HEK293 (cell line): Measurements from ENCODE around the gene SSMEM1.
A peak's percentile ranks its signal among the peaks of the same experiment; 100 is the strongest.

Experiments
- CTCF ChIA-PET: fragments of 350-600 bp; formaldehyde crosslinking; extraction: SDS; loops from one replicate; lab custom pipeline; 2021; ENCODE audit warnings: antibody characterized with exemption; lab: Yijun Ruan, JAX
- POLR2A ChIA-PET: fragments of 300-600 bp; formaldehyde crosslinking; extraction: SDS; loops from one replicate; lab custom pipeline; 2020; ENCODE audit warnings: antibody characterized with exemption, inconsistent platforms; lab: Yijun Ruan, JAX
- H3K27ac ChIP-seq: fragments of 200-500 bp; sonication (Bioruptor generic); 2 replicates; pipeline ENCODE4 v1.5.1; 2014; ENCODE audit warnings: low read depth, low read length, control low read depth, inconsistent platforms; ENCODE audit errors: extremely low read depth
- H3K36me3 ChIP-seq, 2 experiments: fragments of 200-500 bp in 1 of 2; sonication (Bioruptor generic) in 1 of 2; 1 replicate in 1 of 2; 2 replicates in 1 of 2; pipeline ENCODE4 v1.5.1; 2014 to 2017; ENCODE audit warnings: inconsistent platforms in 2 of 2, low read length in 2 of 2; ENCODE audit not compliant: control insufficient read depth in 2 of 2, insufficient read depth in 1 of 2
- H3K4me1 ChIP-seq: fragments of 200-500 bp; sonication (Bioruptor generic); 2 replicates; pipeline ENCODE4 v1.5.1; 2014; ENCODE audit warnings: mild to moderate bottlenecking, low read length, inconsistent platforms; ENCODE audit not compliant: control insufficient read depth, insufficient read depth
- H3K4me3 ChIP-seq: 2 replicates; pipeline ENCODE4 v1.5.1; 2011; ENCODE audit warnings: low read depth, mild to moderate bottlenecking, control low read depth, low read length, moderate library complexity
- H3K9me3 ChIP-seq: fragments of 200-500 bp; sonication (Bioruptor generic); 2 replicates; pipeline ENCODE4 v1.5.1; 2014; ENCODE audit warnings: low read depth, low read length, inconsistent platforms; ENCODE audit not compliant: control insufficient read depth, insufficient read depth
- IKZF3 ChIP-seq: fragments of 450-650 bp; IDR thresholded peaks from 2 replicates; pipeline ENCODE4 v1.5.0; 2018; ENCODE audit warnings: missing biosample characterization, mild to moderate bottlenecking, missing genetic modification characterization, moderate library complexity
- KLF8 ChIP-seq: fragments of 450-650 bp; formaldehyde crosslinking; IDR thresholded peaks from 2 replicates; pipeline ENCODE4 v1.5.1; 2016; ENCODE audit warnings: missing biosample characterization, missing genetic modification characterization
- KLF9 ChIP-seq: fragments of 450-650 bp; formaldehyde crosslinking; IDR thresholded peaks from 2 replicates; pipeline ENCODE4 v1.5.1; 2016; ENCODE audit warnings: missing biosample characterization, missing genetic modification characterization, low read depth
- MZF1 ChIP-seq: fragments of 450-650 bp; formaldehyde crosslinking; IDR thresholded peaks from 2 replicates; pipeline ENCODE4 v1.5.1; 2017; ENCODE audit warnings: missing biosample characterization, missing genetic modification characterization, borderline replicate concordance
- SCRT2 ChIP-seq: fragments of 450-650 bp; formaldehyde crosslinking; IDR thresholded peaks from 2 replicates; pipeline ENCODE4 v1.5.1; 2016; ENCODE audit warnings: missing biosample characterization, missing genetic modification characterization
- SP2 ChIP-seq: fragments of 450-650 bp; formaldehyde crosslinking; IDR thresholded peaks from 2 replicates; pipeline ENCODE4 v1.5.1; 2016; ENCODE audit warnings: missing biosample characterization, missing genetic modification characterization
- WT1 ChIP-seq: fragments of 450-650 bp; formaldehyde crosslinking; IDR thresholded peaks from 2 replicates; pipeline ENCODE4 v1.5.1; 2016; ENCODE audit warnings: missing biosample characterization, missing genetic modification characterization
- ZBTB8A ChIP-seq: fragments of 450-650 bp; formaldehyde crosslinking; IDR thresholded peaks from 2 replicates; pipeline ENCODE4 v1.5.1; 2016; ENCODE audit warnings: missing biosample characterization, missing genetic modification characterization
- ZEB2 ChIP-seq: fragments of 450-650 bp; formaldehyde crosslinking; IDR thresholded peaks from 2 replicates; pipeline ENCODE4 v1.5.1; 2016; ENCODE audit warnings: missing biosample characterization, missing genetic modification characterization
- ZFP69B ChIP-seq: fragments of 450-650 bp; formaldehyde crosslinking; IDR thresholded peaks from 2 replicates; pipeline ENCODE4 v1.5.1; 2016; ENCODE audit warnings: missing biosample characterization, missing genetic modification characterization
- ZNF132 ChIP-seq: fragments of 450-650 bp; formaldehyde crosslinking; IDR thresholded peaks from 2 replicates; pipeline ENCODE4 v1.5.1; 2017; ENCODE audit warnings: missing biosample characterization, missing genetic modification characterization, borderline replicate concordance
- ZNF169 ChIP-seq: fragments of 450-650 bp; formaldehyde crosslinking; IDR thresholded peaks from 2 replicates; pipeline ENCODE4 v1.5.1; 2016; ENCODE audit warnings: missing biosample characterization, missing genetic modification characterization
- ZNF202 ChIP-seq: fragments of 450-650 bp; formaldehyde crosslinking; IDR thresholded peaks from 2 replicates; pipeline ENCODE4 v1.5.1; 2016; ENCODE audit warnings: missing biosample characterization, missing genetic modification characterization, borderline replicate concordance
- ZNF211 ChIP-seq: fragments of 450-650 bp; formaldehyde crosslinking; IDR thresholded peaks from 2 replicates; pipeline ENCODE4 v1.5.1; 2016; ENCODE audit warnings: low read depth, missing biosample characterization, missing genetic modification characterization
- ZNF521 ChIP-seq: fragments of 450-650 bp; formaldehyde crosslinking; IDR thresholded peaks from 2 replicates; pipeline ENCODE4 v1.5.1; 2017; ENCODE audit warnings: missing biosample characterization, mild to moderate bottlenecking, missing genetic modification characterization
- ZNF670 ChIP-seq: fragments of 450-650 bp; formaldehyde crosslinking; IDR thresholded peaks from 2 replicates; pipeline ENCODE4 v1.5.1; 2016; ENCODE audit warnings: missing biosample characterization, missing genetic modification characterization, low read depth
- TF ChIP-seq, protein P1 (sequence below): fragments of 450-650 bp; formaldehyde crosslinking; optimal IDR thresholded peaks from 2 replicates; pipeline ENCODE3; 2016; ENCODE audit warnings: missing biosample characterization, mild to moderate bottlenecking, missing genetic modification characterization
- TF ChIP-seq, protein P2 (sequence below): fragments of 450-650 bp; formaldehyde crosslinking; IDR thresholded peaks from 2 replicates; pipeline ENCODE4 v1.5.1; 2016; ENCODE audit warnings: missing biosample characterization, missing genetic modification characterization
- TF ChIP-seq, protein P3 (sequence below): fragments of 450-650 bp; formaldehyde crosslinking; conservative IDR thresholded peaks from 2 replicates; pipeline ENCODE4 v1.5.1; 2016; ENCODE audit warnings: low read depth, missing biosample characterization, missing genetic modification characterization
- TF ChIP-seq, protein P4 (sequence below): fragments of 450-650 bp; IDR thresholded peaks from 2 replicates; pipeline ENCODE4 v1.5.1; 2018; ENCODE audit warnings: missing biosample characterization, missing genetic modification characterization
- TF ChIP-seq, protein P5 (sequence below): fragments of 450-650 bp; formaldehyde crosslinking; IDR thresholded peaks from 2 replicates; pipeline ENCODE4 v1.5.1; 2017; ENCODE audit warnings: missing biosample characterization, missing genetic modification characterization

SSMEM1 gene

DNA sequence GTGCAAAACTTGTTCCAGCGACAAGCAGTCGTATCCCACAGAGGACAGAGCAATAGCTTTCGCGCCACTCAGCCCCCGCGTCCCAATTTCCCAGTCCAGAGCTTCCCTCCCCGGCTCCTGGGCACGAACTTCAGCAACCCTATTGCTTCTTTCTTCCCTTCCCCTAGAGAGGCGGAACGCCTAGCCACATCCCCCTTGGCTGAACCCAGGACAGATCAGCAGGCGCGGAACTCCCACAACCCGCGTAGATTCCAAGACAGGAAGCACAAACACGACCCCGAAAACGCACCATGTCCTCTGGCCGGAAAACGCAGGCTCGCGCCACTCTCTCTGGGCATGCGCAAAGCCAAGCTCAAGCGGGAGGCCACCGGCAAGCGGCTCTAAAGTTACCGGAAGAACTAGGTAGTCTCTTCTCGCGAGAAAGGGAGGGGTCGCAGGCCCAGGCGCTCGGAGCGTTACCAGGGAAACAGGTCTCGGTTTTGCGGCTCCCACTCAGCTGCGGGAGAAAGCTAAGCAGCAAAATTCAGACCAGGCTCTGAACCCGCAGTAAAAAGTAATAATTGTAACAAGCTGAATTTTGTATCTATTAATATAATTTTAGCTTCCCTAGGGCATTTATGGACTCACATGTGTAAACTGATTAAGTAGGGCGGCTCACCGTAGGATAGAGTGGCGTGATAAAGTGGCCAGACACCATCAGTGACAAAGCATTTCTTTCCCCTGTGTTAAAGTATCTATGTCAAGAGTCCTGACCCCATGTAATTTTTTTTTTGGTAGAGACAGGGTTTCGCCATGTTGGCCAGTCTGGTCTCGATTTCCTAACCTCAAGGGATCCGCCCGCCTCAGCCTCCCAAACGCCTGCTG, 2.3 kb upstream of the SSMEM1 start, which contains the start of gene TMEM209 (continued):
- TF ChIP-seq, protein P1, sequence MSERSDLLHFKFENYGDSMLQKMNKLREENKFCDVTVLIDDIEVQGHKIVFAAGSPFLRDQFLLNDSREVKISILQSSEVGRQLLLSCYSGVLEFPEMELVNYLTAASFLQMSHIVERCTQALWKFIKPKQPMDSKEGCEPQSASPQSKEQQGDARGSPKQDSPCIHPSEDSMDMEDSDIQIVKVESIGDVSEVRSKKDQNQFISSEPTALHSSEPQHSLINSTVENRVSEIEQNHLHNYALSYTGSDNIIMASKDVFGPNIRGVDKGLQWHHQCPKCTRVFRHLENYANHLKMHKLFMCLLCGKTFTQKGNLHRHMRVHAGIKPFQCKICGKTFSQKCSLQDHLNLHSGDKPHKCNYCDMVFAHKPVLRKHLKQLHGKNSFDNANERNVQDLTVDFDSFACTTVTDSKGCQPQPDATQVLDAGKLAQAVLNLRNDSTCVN (tag by site-specific recombination), result peak; percentile 59
- TF ChIP-seq KLF9 (tag by site-specific recombination) (0 out of 2 replicates have a peak, but pooled peaks have one; percentile 19), KLF8 (tag by site-specific recombination) (peak; percentile 67), MZF1 (peak; percentile 53), ZNF202 (tag by site-specific recombination) (no peak), WT1 (tag by site-specific recombination) (peak; percentile 12; the same call in 1 of the 2 replicates), ZBTB8A (tag by site-specific recombination) (peak; percentile 83; the same call in 1 of the 2 replicates), ZNF670 (no peak), ZNF211 (tag by site-specific recombination) (no peak), ZFP69B (tag by site-specific recombination) (no peak)
- TF ChIP-seq, protein P2, sequence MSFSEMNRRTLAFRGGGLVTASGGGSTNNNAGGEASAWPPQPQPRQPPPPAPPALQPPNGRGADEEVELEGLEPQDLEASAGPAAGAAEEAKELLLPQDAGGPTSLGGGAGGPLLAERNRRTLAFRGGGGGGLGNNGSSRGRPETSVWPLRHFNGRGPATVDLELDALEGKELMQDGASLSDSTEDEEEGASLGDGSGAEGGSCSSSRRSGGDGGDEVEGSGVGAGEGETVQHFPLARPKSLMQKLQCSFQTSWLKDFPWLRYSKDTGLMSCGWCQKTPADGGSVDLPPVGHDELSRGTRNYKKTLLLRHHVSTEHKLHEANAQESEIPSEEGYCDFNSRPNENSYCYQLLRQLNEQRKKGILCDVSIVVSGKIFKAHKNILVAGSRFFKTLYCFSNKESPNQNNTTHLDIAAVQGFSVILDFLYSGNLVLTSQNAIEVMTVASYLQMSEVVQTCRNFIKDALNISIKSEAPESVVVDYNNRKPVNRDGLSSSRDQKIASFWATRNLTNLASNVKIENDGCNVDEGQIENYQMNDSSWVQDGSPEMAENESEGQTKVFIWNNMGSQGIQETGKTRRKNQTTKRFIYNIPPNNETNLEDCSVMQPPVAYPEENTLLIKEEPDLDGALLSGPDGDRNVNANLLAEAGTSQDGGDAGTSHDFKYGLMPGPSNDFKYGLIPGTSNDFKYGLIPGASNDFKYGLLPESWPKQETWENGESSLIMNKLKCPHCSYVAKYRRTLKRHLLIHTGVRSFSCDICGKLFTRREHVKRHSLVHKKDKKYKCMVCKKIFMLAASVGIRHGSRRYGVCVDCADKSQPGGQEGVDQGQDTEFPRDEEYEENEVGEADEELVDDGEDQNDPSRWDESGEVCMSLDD, result peak; percentile 76
- TF ChIP-seq, protein P3, sequence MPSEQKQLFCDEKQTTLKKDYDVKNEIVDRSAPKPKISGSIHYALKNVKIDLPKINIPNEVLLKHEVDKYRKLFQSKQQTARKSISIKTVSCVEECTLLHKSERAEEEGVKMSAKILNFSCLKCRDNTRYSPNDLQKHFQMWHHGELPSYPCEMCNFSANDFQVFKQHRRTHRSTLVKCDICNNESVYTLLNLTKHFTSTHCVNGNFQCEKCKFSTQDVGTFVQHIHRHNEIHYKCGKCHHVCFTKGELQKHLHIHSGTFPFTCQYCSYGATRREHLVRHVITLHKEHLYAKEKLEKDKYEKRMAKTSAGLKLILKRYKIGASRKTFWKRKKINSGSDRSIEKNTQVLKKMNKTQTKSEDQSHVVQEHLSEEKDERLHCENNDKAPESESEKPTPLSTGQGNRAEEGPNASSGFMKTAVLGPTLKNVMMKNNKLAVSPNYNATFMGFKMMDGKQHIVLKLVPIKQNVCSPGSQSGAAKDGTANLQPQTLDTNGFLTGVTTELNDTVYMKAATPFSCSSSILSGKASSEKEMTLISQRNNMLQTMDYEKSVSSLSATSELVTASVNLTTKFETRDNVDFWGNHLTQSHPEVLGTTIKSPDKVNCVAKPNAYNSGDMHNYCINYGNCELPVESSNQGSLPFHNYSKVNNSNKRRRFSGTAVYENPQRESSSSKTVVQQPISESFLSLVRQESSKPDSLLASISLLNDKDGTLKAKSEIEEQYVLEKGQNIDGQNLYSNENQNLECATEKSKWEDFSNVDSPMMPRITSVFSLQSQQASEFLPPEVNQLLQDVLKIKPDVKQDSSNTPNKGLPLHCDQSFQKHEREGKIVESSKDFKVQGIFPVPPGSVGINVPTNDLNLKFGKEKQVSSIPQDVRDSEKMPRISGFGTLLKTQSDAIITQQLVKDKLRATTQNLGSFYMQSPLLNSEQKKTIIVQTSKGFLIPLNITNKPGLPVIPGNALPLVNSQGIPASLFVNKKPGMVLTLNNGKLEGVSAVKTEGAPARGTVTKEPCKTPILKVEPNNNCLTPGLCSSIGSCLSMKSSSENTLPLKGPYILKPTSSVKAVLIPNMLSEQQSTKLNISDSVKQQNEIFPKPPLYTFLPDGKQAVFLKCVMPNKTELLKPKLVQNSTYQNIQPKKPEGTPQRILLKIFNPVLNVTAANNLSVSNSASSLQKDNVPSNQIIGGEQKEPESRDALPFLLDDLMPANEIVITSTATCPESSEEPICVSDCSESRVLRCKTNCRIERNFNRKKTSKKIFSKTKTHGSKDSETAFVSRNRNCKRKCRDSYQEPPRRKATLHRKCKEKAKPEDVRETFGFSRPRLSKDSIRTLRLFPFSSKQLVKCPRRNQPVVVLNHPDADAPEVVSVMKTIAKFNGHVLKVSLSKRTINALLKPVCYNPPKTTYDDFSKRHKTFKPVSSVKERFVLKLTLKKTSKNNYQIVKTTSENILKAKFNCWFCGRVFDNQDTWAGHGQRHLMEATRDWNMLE, result peak; percentile 99
- TF ChIP-seq, protein P4, sequence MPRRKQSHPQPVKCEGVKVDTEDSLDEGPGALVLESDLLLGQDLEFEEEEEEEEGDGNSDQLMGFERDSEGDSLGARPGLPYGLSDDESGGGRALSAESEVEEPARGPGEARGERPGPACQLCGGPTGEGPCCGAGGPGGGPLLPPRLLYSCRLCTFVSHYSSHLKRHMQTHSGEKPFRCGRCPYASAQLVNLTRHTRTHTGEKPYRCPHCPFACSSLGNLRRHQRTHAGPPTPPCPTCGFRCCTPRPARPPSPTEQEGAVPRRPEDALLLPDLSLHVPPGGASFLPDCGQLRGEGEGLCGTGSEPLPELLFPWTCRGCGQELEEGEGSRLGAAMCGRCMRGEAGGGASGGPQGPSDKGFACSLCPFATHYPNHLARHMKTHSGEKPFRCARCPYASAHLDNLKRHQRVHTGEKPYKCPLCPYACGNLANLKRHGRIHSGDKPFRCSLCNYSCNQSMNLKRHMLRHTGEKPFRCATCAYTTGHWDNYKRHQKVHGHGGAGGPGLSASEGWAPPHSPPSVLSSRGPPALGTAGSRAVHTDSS (tag by site-specific recombination), result no peak

DNA sequence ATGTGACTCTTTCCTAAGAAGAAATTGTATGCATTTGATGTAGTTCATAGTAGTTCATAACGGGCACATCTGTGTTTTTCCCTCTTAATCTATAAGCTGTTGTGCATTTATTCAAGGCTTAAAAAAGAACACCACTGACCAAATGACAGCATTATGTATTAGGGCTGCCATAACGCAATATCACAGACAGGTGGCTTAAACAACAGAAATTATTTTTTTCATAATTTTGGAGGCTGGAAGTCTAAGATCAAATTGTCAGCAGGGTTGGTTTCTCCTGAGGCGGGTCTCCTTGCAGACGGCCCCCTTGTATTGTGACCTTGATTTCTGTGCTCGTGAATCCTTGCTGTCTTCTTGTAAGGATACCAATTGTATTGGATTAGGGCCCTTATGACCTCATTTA, 627 bp upstream of the SSMEM1 start:
- ChIA-PET CTCF (no interaction called here), POLR2A (no interaction called here)
- Histone ChIP-seq H3K27ac (no peak overlapping the region), H3K36me3 (peaks cover 4 to 17% of the 10 kb centered on the region in 2 experiments; a peak in 2 of 3 replicates), H3K4me3 (no peak overlapping the region), H3K4me1 (no peaks in the 10 kb centered on the region), H3K9me3 (no peaks in the 10 kb centered on the region)
- TF ChIP-seq IKZF3 (tag by site-specific recombination), result no peak
- TF ChIP-seq, protein P5, sequence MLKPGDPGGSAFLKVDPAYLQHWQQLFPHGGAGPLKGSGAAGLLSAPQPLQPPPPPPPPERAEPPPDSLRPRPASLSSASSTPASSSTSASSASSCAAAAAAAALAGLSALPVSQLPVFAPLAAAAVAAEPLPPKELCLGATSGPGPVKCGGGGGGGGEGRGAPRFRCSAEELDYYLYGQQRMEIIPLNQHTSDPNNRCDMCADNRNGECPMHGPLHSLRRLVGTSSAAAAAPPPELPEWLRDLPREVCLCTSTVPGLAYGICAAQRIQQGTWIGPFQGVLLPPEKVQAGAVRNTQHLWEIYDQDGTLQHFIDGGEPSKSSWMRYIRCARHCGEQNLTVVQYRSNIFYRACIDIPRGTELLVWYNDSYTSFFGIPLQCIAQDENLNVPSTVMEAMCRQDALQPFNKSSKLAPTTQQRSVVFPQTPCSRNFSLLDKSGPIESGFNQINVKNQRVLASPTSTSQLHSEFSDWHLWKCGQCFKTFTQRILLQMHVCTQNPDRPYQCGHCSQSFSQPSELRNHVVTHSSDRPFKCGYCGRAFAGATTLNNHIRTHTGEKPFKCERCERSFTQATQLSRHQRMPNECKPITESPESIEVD (tag by site-specific recombination), result no peak
- TF ChIP-seq ZEB2 (tag by site-specific recombination), result no peak
- no peak for TF ChIP-seq ZNF132 (tag by site-specific recombination)
- no peak for TF ChIP-seq SP2
- TF ChIP-seq ZNF670, result no peak
- TF ChIP-seq ZNF521, result no peak
- TF ChIP-seq ZNF169 (tag by site-specific recombination), result no peak
- TF ChIP-seq SCRT2 (tag by site-specific recombination), result no peak
